Glutamatergic neuron (in vitro differentiated cells): Measurements from ENCODE around the gene EVA1C. TPM values are rescaled to one million over a fixed set of nuclear protein-coding genes. Genes with fewer than 3 reads are reported as not detected.
"Not testable (repeated sequence)": the region's sequence is repeated elsewhere in the genome, so short reads cannot be mapped to it uniquely, and the experiment has no call there.

Source experiments
- DNase-seq: peaks from one replicate; pipeline ENCODE4 v3.0.0; 2022
- H3K27ac Mint-ChIP-seq: one replicate; pipeline ENCODE4 v1.8.0; 2020; ENCODE audit warnings: mild to moderate bottlenecking, mixed read lengths, inconsistent platforms; ENCODE audit not compliant: unreplicated experiment
- H3K27me3 Mint-ChIP-seq: one replicate; pipeline ENCODE4 v1.8.0; 2020; ENCODE audit warnings: mild to moderate bottlenecking, moderate library complexity, mixed read lengths, inconsistent platforms; ENCODE audit not compliant: unreplicated experiment
- H3K36me3 Mint-ChIP-seq: one replicate; pipeline ENCODE4 v1.8.0; 2020; ENCODE audit warnings: mild to moderate bottlenecking, mixed read lengths, inconsistent platforms; ENCODE audit not compliant: unreplicated experiment
- H3K4me1 Mint-ChIP-seq: one replicate; pipeline ENCODE4 v1.8.0; 2020; ENCODE audit warnings: mild to moderate bottlenecking, low read depth, mixed read lengths, inconsistent platforms; ENCODE audit not compliant: unreplicated experiment
- H3K4me3 Mint-ChIP-seq: one replicate; pipeline ENCODE4 v1.8.0; 2020; ENCODE audit warnings: mild to moderate bottlenecking, mixed read lengths, inconsistent platforms; ENCODE audit not compliant: unreplicated experiment
- H3K9me3 Mint-ChIP-seq: one replicate; pipeline ENCODE4 v1.8.0; 2020; ENCODE audit warnings: mild to moderate bottlenecking, moderate library complexity, mixed read lengths, inconsistent platforms; ENCODE audit not compliant: unreplicated experiment
- CTCF ChIP-seq: fragments of 200-600 bp; sonication (generic); IDR thresholded peaks from one replicate; pipeline ENCODE4 v1.5.0; 2021; ENCODE audit not compliant: partially characterized antibody, unreplicated experiment
- total RNA-seq: library from RNA; stranded (reverse); fragmentation: NEBNext Ultra II Directional; extraction: Animal tissue kit (Norgen Biotek cat#: 25700); gene quantifications from one replicate; pipeline ENCODE4 v1.2.1, GENCODE V29; 2021; ENCODE audit not compliant: unreplicated experiment

The EVA1C gene
- total RNA-seq, 1 donor from 2014 or later, result 2.5 TPM

DNA sequence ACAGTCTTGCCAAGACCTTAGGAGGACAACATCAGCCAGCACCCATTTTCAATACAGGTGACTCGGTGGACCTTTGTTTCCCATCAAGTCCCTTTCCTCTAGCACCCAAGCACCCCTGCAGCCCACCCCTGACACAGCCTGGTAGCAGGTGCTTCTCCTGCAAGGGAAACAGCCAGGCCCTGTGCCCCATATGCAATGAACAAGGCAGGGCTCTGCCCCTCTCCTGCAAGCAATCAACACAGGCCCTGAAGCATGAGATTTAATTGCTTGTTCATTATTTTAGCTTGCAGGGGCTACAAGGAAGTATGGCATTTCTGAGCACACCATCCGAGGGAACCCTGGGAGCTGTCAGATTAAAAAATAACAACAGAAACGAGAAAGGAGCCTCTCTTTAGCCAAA, 137.4 kb downstream of the EVA1C start:
- TF ChIP-seq CTCF, result no peak
- no peaks in the 10 kb centered on the region for H3K4me1 Mint-ChIP-seq
- no peaks in the 10 kb centered on the region for H3K36me3 Mint-ChIP-seq
- H3K9me3 Mint-ChIP-seq, result peaks cover 1% of the 10 kb centered on the region
- H3K27me3 Mint-ChIP-seq, result no peaks in the 10 kb centered on the region
- H3K27ac Mint-ChIP-seq, result no peak overlapping the region
- H3K4me3 Mint-ChIP-seq, result no peak overlapping the region
- DNase-seq, result no peak

DNA sequence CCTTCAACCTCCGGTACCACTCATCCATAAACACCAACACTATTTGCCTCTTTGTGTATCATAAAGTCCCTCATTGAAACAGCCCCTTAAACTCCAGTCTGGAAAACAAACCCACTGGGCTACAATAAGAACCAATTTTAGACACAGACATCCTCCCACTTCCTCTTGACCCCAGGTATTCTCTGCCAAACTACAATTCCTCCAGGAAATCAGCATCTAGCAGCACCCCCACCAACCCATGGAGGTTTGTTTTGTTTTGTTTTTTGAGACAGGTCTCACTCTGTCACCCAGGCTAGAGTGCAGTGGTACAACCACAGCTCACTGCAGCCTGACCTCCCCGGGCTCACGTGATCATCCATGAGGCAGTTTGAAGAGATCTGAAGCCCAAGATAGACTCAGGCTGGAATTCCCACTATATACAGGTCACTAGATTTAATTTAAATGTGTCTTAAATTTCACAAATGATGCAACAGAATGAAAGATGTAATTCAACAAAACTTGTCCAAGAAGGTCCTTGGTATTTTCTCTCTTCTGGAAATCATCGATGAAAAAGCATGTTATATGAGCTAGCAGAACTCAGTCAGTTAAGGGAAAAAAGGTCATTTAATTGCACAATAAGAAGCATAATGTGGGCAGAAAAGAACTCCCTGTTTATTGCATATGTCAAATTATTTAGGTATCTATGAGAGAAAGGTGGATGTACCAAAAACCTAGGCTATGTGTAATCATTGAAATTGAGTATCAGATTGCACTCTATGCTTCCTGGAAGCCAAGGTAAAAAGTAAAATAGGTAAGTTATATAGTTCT, 142.5 kb downstream of the EVA1C start:
- H3K4me1 Mint-ChIP-seq, result no peaks in the 10 kb centered on the region
- H3K27me3 Mint-ChIP-seq, result no peaks in the 10 kb centered on the region
- no peak for TF ChIP-seq CTCF
- H3K27ac Mint-ChIP-seq, result no peak overlapping the region
- no peak overlapping the region for H3K4me3 Mint-ChIP-seq
- no peak for DNase-seq
- H3K36me3 Mint-ChIP-seq, result no peaks in the 10 kb centered on the region
- H3K9me3 Mint-ChIP-seq, result peaks cover 1% of the 10 kb centered on the region

GRCh38 chr21:32558106-32558505, 145.6 kb downstream of the EVA1C start:
- TF ChIP-seq CTCF, result no peak
- DNase-seq, result no peak
- no peak overlapping the region for H3K27ac Mint-ChIP-seq
- no peaks in the 10 kb centered on the region for H3K36me3 Mint-ChIP-seq
- no peaks in the 10 kb centered on the region for H3K4me1 Mint-ChIP-seq
- H3K9me3 Mint-ChIP-seq, result peaks cover 3% of the 10 kb centered on the region
- H3K27me3 Mint-ChIP-seq, result no peaks in the 10 kb centered on the region
- no peak overlapping the region for H3K4me3 Mint-ChIP-seq

DNA sequence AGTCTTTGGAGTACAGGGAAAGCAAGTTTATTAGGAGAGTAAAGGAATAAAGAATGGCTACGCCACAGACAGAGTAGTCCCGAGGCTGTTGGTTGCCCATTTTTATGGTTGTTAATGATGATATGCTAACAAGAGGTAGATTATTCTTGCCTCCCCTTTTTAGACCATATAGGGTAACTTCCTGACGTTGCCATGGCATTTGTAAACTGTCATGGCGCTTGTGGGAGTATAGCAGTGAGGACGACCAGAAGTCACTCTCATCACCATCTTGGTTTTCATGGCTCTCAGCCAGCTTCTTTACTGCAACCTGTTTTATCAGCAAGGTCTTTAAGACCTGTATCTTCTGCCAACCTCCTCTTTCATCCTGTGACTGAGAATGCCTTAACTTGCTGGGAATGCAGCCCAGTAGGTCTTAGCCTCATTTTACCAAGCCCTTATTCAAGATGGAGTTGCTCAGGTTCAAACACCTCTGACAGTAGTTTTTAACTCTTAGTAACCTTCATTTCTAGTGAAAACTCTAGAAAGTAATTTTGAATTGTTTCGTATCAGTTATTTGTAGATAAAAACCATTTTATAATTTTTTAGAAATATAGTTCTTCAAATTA, 146.6 kb downstream of the EVA1C start:
- no peak for DNase-seq
- no peak overlapping the region for H3K27ac Mint-ChIP-seq
- H3K4me1 Mint-ChIP-seq, result no peaks in the 10 kb centered on the region
- no peak overlapping the region for H3K4me3 Mint-ChIP-seq
- no peaks in the 10 kb centered on the region for H3K36me3 Mint-ChIP-seq
- H3K9me3 Mint-ChIP-seq, result peaks cover 3% of the 10 kb centered on the region
- TF ChIP-seq CTCF, result no peak
- H3K27me3 Mint-ChIP-seq, result no peaks in the 10 kb centered on the region

DNA sequence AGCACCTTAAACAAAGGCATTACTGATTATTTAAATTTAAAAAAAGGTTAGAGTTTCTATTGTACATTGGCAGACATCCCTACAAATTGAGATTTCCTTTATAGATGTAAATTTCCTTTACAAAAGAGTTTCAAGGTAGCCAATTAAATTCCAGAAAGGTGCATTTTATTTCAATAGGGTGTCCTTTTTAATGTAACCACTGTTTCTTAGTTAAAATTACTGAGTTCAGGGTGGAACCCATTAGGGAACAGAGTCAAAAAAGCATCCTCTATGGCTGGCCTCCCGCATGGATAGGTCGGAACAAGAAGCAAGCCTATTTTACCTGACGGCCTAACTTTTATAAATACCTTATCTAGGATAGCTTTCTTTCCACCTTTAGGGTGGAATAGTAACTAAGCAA, 148.4 kb downstream of the EVA1C start:
- Mint-ChIP-seq H3K9me3 (peaks cover 8% of the 10 kb centered on the region), H3K4me1 (no peaks in the 10 kb centered on the region), H3K4me3 (no peak overlapping the region), H3K27me3 (no peaks in the 10 kb centered on the region), H3K27ac (no peak overlapping the region), H3K36me3 (peaks cover 15% of the 10 kb centered on the region)
- DNase-seq, result no peak
- TF ChIP-seq CTCF, result no peak

DNA sequence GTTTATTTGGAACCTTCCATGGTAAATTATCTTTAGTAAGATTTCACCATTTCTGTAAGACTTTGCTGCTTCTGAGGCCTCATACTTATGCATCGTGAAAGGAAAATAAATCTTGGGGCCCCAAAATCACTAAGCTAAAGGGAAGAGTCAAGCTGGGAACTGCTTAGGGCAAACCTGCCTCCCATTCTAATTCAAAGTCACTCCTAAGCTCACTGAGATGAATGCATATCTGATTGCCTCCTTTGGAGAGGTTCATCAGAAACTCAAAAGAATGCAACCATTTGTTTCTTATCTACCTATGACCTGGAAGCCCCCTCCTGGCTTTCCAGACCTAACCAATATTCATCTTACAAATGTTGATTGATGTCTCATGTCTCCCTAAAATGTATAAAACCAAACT, 149.0 kb downstream of the EVA1C start:
- H3K4me1 Mint-ChIP-seq, H3K4me3 Mint-ChIP-seq, H3K9me3 Mint-ChIP-seq, DNase-seq, H3K27ac Mint-ChIP-seq, H3K27me3 Mint-ChIP-seq: not testable (repeated sequence)
- H3K36me3 Mint-ChIP-seq, result peaks cover 20% of the 10 kb centered on the region
